GM12878 (cell line): ENCODE data around the gene TTC1.
"Not testable (repeated sequence)": the region's sequence is repeated elsewhere in the genome, so short reads cannot be mapped to it uniquely, and the experiment has no call there.

Source experiments
- CEBPB ChIP-seq, 2 experiments: fragments of 150-350 bp in 1 of 2; IDR thresholded peaks; 2 replicates each; pipeline ENCODE4 v1.6.1; 2012 to 2014; ENCODE audit warnings: low read depth in 2 of 2, low read length in 2 of 2, borderline replicate concordance in 1 of 2, inconsistent platforms in 1 of 2
- CHD1 ChIP-seq: IDR thresholded peaks from 2 replicates; pipeline ENCODE4 v1.6.1; 2012; ENCODE audit warnings: low read depth, low read length, improper control_type of control experiment
- CTCF ChIP-seq, 3 experiments: IDR thresholded peaks in 2 of 3; conservative IDR thresholded peaks in 1 of 3; 2 replicates each; pipeline ENCODE4 v1.5.1; 2011; ENCODE audit warnings: low read depth in 3 of 3, low read length in 3 of 3, mild to moderate bottlenecking in 3 of 3, control low read depth in 2 of 3, moderate library complexity in 2 of 3, inconsistent platforms in 1 of 3, mixed read lengths in 1 of 3; ENCODE audit not compliant: control insufficient read depth in 2 of 3, insufficient read depth in 1 of 3; ENCODE audit errors: extremely low read depth in 1 of 3
- EZH2 ChIP-seq: IDR thresholded peaks from 2 replicates; pipeline ENCODE4 v1.6.1; 2012; ENCODE audit warnings: low read depth, mild to moderate bottlenecking, control low read depth, inconsistent platforms, low read length, borderline replicate concordance; ENCODE audit not compliant: control insufficient read depth
- NFIC ChIP-seq: IDR thresholded peaks from 2 replicates; pipeline ENCODE4 v1.6.1; 2012; ENCODE audit warnings: low read depth, mild to moderate bottlenecking, inconsistent platforms, low read length, moderate library complexity
- PBX3 ChIP-seq: IDR thresholded peaks from 2 replicates; pipeline ENCODE4 v1.6.1; 2011; ENCODE audit warnings: mild to moderate bottlenecking, low read depth, low read length, moderate library complexity; ENCODE audit not compliant: insufficient replicate concordance
- RCOR1 ChIP-seq: conservative IDR thresholded peaks from 2 replicates; pipeline ENCODE4 v1.6.1; 2012; ENCODE audit warnings: low read depth, low read length, improper control_type of control experiment

- TF ChIP-seq RCOR1; CTCF (IDR thresholded peaks at IDR 0.05 in 2 of 3, conservative IDR thresholded peaks at IDR 0.05 in 1 of 3; ENCODE audit: control insufficient read depth in 2 of 3, extremely low read depth in 1 of 3, insufficient read depth in 1 of 3, low read depth in 3 of 3, low read length in 3 of 3); NFIC; CHD1; PBX3; EZH2; CEBPB (IDR thresholded peaks at IDR 0.05; ENCODE audit: borderline replicate concordance in 1 of 2, low read depth in 2 of 2, low read length in 2 of 2): not testable (repeated sequence)
Measured at GRCh38 chr5:159965838-159966128, 43.2 kb upstream of the TTC1 start.
